Endodermal cell (in vitro differentiated cells): Measurements from ENCODE around the gene MRPS27. TPM values are rescaled to one million over a fixed set of nuclear protein-coding genes. Genes with fewer than 3 reads are reported as not detected.

Experiments
- DNase-seq: peaks from one replicate; pipeline ENCODE4 v3.0.0-alpha.2; 2017
- H3K27ac ChIP-seq: 2 replicates; pipeline ENCODE4 v1.5.1; 2013; ENCODE audit warnings: mild to moderate bottlenecking, low read depth, low read length, moderate library complexity
- H3K27me3 ChIP-seq: 2 replicates; pipeline ENCODE4 v1.6.1; 2013; ENCODE audit warnings: mild to moderate bottlenecking, low read length, moderate library complexity; ENCODE audit not compliant: insufficient read depth, control insufficient read depth, poor library complexity, severe bottlenecking
- H3K36me3 ChIP-seq: 2 replicates; pipeline ENCODE4 v1.7.0; 2013; ENCODE audit warnings: mild to moderate bottlenecking, low read length, moderate library complexity; ENCODE audit not compliant: control insufficient read depth, insufficient read depth
- H3K4me1 ChIP-seq: one replicate; pipeline ENCODE4 v1.7.0; 2013; ENCODE audit warnings: low read length; ENCODE audit not compliant: control insufficient read depth, insufficient read depth
- H3K4me3 ChIP-seq: 2 replicates; pipeline ENCODE4 v1.5.1; 2013; ENCODE audit warnings: mild to moderate bottlenecking, low read length, moderate library complexity
- H3K9ac ChIP-seq: 2 replicates; pipeline ENCODE4 v1.6.1; 2013; ENCODE audit warnings: mild to moderate bottlenecking, low read length, moderate library complexity; ENCODE audit not compliant: poor library complexity, severe bottlenecking; ENCODE audit errors: extremely low read depth
- H3K9me3 ChIP-seq: 2 replicates; pipeline ENCODE4 v1.6.1; 2013; ENCODE audit warnings: mild to moderate bottlenecking, low read length, moderate library complexity; ENCODE audit not compliant: control insufficient read depth
- H3K27ac Mint-ChIP-seq: 2 replicates; pipeline ENCODE4 v1.8.0; 2020; ENCODE audit warnings: mixed read lengths
- H3K27me3 Mint-ChIP-seq: 2 replicates; pipeline ENCODE4 v1.8.0; 2021; ENCODE audit warnings: mild to moderate bottlenecking, mixed read lengths; ENCODE audit not compliant: insufficient read depth
- H3K36me3 Mint-ChIP-seq: 2 replicates; pipeline ENCODE4 v1.8.0; 2020; ENCODE audit warnings: low read depth, mixed read lengths
- H3K4me1 Mint-ChIP-seq: 2 replicates; pipeline ENCODE4 v1.8.0; 2020; ENCODE audit warnings: mixed read lengths
- H3K4me3 Mint-ChIP-seq: 2 replicates; pipeline ENCODE4 v1.8.0; 2020; ENCODE audit warnings: mild to moderate bottlenecking, moderate library complexity, mixed read lengths
- H3K9me3 Mint-ChIP-seq: 2 replicates; pipeline ENCODE4 v1.8.0; 2020; ENCODE audit warnings: mild to moderate bottlenecking, mixed read lengths
- CTCF ChIP-seq: fragments of 200-600 bp; sonication (generic); conservative IDR thresholded peaks from 2 replicates; pipeline ENCODE4 v1.5.0; 2021; ENCODE audit warnings: antibody characterized with exemption, mild to moderate bottlenecking
- WGBS, 2 experiments: methylation state at CpG; one replicate each; pipeline versions ENCODE4 v1.1.5 to v1.1.7; 2013; ENCODE audit warnings: missing lambda C conversion rate in 2 of 2, mixed read lengths in 1 of 2; ENCODE audit not compliant: insufficient coverage in 1 of 2, insufficient read length in 1 of 2; 5-methylcytosine and 5-hydroxymethylcytosine counted together
- total RNA-seq, 2 donors: library from RNA; stranded (reverse); fragmentation: NEBNext Ultra II Directional in 1 of 2; extraction: Animal tissue kit (Norgen Biotek cat#: 25700) in 1 of 2; gene quantifications; 2 replicates in 1 of 2; 3 replicates in 1 of 2; pipeline ENCODE4 v1.2.1, GENCODE V29; 2021

MRPS27 gene
- total RNA-seq, 2 donors from 2014 or later, result 55.2 to 80.8 TPM

DNA sequence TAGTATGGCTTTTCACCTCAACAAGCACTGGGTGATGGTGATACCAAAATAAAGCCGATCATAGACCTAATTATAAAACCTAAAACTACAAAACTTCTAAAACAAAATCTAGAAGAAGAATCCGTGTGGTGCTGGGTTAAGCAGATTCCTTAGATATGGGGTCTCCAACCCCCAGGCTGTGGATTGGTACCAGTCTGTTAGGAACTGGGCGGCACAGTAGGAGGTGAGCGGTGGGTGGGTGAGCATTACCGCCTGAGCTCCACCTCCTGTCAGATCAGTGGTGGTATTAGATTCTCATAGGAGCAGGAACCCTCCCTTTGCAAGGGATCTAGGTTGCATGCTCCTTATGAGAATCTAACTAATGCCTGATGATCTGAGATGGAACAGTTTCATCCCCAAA lies 33.2 kb downstream of the MRPS27 start:
- H3K27ac ChIP-seq, result no peak overlapping the region

GRCh38 chr5:72285424-72285821 lies 34.6 kb downstream of the MRPS27 start:
- Histone ChIP-seq H3K9me3 (no peaks in the 10 kb centered on the region), H3K27me3 (no peaks in the 10 kb centered on the region), H3K4me1 (no peaks in the 10 kb centered on the region), H3K9ac (no peak overlapping the region), H3K27ac (no peak overlapping the region), H3K4me3 (no peak overlapping the region), H3K36me3 (peaks cover 31% of the 10 kb centered on the region)
- H3K27me3 Mint-ChIP-seq, result no peaks in the 10 kb centered on the region
- no peak overlapping the region for H3K27ac Mint-ChIP-seq
- no peak overlapping the region for H3K4me3 Mint-ChIP-seq
- H3K9me3 Mint-ChIP-seq, result no peaks in the 10 kb centered on the region
- H3K36me3 Mint-ChIP-seq, result peaks cover 17% of the 10 kb centered on the region
- TF ChIP-seq CTCF, result no peak
- no peaks in the 10 kb centered on the region for H3K4me1 Mint-ChIP-seq
- no peak for DNase-seq
- 94 to 100% methylated on average over 1 to 3 of the region's 3 CpGs for WGBS, 2 experiments

More for the DNA sequence above, 33.2 kb downstream of the MRPS27 start:
- no peak for DNase-seq
- no peaks in the 10 kb centered on the region for H3K9me3 Mint-ChIP-seq
- TF ChIP-seq CTCF, result no peak
- H3K27me3 Mint-ChIP-seq, result no peaks in the 10 kb centered on the region
- Histone ChIP-seq H3K4me3 (no peak overlapping the region), H3K9ac (no peak overlapping the region), H3K36me3 (peaks cover 35% of the 10 kb centered on the region), H3K4me1 (no peaks in the 10 kb centered on the region), H3K9me3 (no peaks in the 10 kb centered on the region), H3K27me3 (no peaks in the 10 kb centered on the region)
- no peak overlapping the region for H3K27ac Mint-ChIP-seq
- WGBS, 2 experiments, result 95 to 100% methylated on average over 3 to 5 of the region's 5 CpGs
- no peaks in the 10 kb centered on the region for H3K4me1 Mint-ChIP-seq
- H3K36me3 Mint-ChIP-seq, result peaks cover 17% of the 10 kb centered on the region
- H3K4me3 Mint-ChIP-seq, result no peak overlapping the region

- H3K27ac Mint-ChIP-seq, result no peak overlapping the region
- Histone ChIP-seq H3K9ac (no peak overlapping the region), H3K9me3 (no peaks in the 10 kb centered on the region), H3K27me3 (no peaks in the 10 kb centered on the region), H3K36me3 (peaks cover 25% of the 10 kb centered on the region), H3K4me1 (no peaks in the 10 kb centered on the region), H3K27ac (no peak overlapping the region), H3K4me3 (no peak overlapping the region)
- no peak for TF ChIP-seq CTCF
- peaks cover 17% of the 10 kb centered on the region for H3K36me3 Mint-ChIP-seq
- no peaks in the 10 kb centered on the region for H3K27me3 Mint-ChIP-seq
- DNase-seq, result no peak
- no peak overlapping the region for H3K4me3 Mint-ChIP-seq
- 89 to 93% methylated on average over 2 to 3 of the region's 3 CpGs for WGBS, 2 experiments
- no peaks in the 10 kb centered on the region for H3K9me3 Mint-ChIP-seq
- H3K4me1 Mint-ChIP-seq, result no peaks in the 10 kb centered on the region
Observed at GRCh38 chr5:72284559-72285423, 35.2 kb downstream of the MRPS27 start.
